Brain microvascular endothelial cell (primary cell): ENCODE data around the gene SLC12A5.

Source experiments
- DNase-seq: peaks from one replicate; pipeline ENCODE4 v3.0.0-alpha.2; 2020
- H3K27ac ChIP-seq: fragments of 250-450 bp; sonication (Bioruptor Pico); 2 replicates; pipeline ENCODE4 v1.5.1; 2020; ENCODE audit warnings: mild to moderate bottlenecking, moderate library complexity
- H3K27me3 ChIP-seq: fragments of 250-450 bp; sonication (Bioruptor Pico); replicated peaks from 2 replicates; pipeline ENCODE4 v1.5.1; 2020; ENCODE audit warnings: mild to moderate bottlenecking
- H3K36me3 ChIP-seq: fragments of 250-450 bp; sonication (Bioruptor Pico); replicated peaks from 2 replicates; pipeline ENCODE4 v1.5.1; 2020; ENCODE audit warnings: mild to moderate bottlenecking
- H3K4me3 ChIP-seq: 2 replicates; pipeline ENCODE4 v1.5.1; 2011; ENCODE audit warnings: low read depth, mild to moderate bottlenecking, control low read depth, low read length, moderate library complexity
- CTCF ChIP-seq: IDR thresholded peaks from 2 replicates; pipeline ENCODE4 v1.5.1; 2011; ENCODE audit warnings: low read depth, mild to moderate bottlenecking, moderate library complexity, low read length, control low read depth, inconsistent platforms; ENCODE audit errors: missing control alignments
- in situ Hi-C: cut with HindIII; loops from 2 replicates; pipeline ENCODE4 v1.10.0; 2017; ENCODE audit warnings: low sequenced_read_pairs, low pct_ligation_motif_present

Gene SLC12A5

GRCh38 chr20:46010491-46011391, 18.3 kb upstream of the SLC12A5 start:
- in situ Hi-C loops = no loop called here
- no peaks in the 10 kb centered on the region for H3K36me3 ChIP-seq
- no peak for DNase-seq
- TF ChIP-seq CTCF = no peak
- no peak overlapping the region for H3K27ac ChIP-seq
- H3K27me3 ChIP-seq = peaks cover 35% of the 10 kb centered on the region
- H3K4me3 ChIP-seq = no peak overlapping the region

- H3K27ac ChIP-seq = no peak overlapping the region
- in situ Hi-C loops = no loop called here
- peaks cover 35% of the 10 kb centered on the region for H3K27me3 ChIP-seq
- no peak for DNase-seq
- TF ChIP-seq CTCF = peak; percentile 50
- no peaks in the 10 kb centered on the region for H3K36me3 ChIP-seq
- H3K4me3 ChIP-seq = no peak overlapping the region
Observed at GRCh38 chr20:46011631-46012482, 17.2 kb upstream of the SLC12A5 start.

GRCh38 chr20:46012921-46013320, 16.1 kb upstream of the SLC12A5 start:
- Histone ChIP-seq H3K36me3 (no peaks in the 10 kb centered on the region), H3K4me3 (no peak overlapping the region), H3K27ac (no peak overlapping the region), H3K27me3 (peaks cover 35% of the 10 kb centered on the region)
- in situ Hi-C loops = no loop called here
- TF ChIP-seq CTCF = no peak
- DNase-seq = no peak

- Histone ChIP-seq H3K27ac (no peak overlapping the region), H3K36me3 (no peaks in the 10 kb centered on the region), H3K4me3 (no peak overlapping the region), H3K27me3 (peaks cover 35% of the 10 kb centered on the region)
- no peak for TF ChIP-seq CTCF
- no peak for DNase-seq
- in situ Hi-C loops = no loop called here
Observed at GRCh38 chr20:46013322-46013828, 15.6 kb upstream of the SLC12A5 start.

GRCh38 chr20:46013829-46014516, 15.0 kb upstream of the SLC12A5 start:
- in situ Hi-C loops = no loop called here
- Histone ChIP-seq H3K27ac (no peak overlapping the region), H3K36me3 (no peaks in the 10 kb centered on the region), H3K4me3 (no peak overlapping the region), H3K27me3 (peaks cover 35% of the 10 kb centered on the region)
- DNase-seq = no peak
- TF ChIP-seq CTCF = peak; percentile 78
